Stimulated activated CD8-positive, alpha-beta memory T cell treated with anti-CD3 and anti-CD28 coated beads, Interleukin-4, amount 100 ng/mL, for 1 hour (primary cell): ENCODE results near the gene AVP.
"Not testable (repeated sequence)": the region's sequence is repeated elsewhere in the genome, so short reads cannot be mapped to it uniquely, and the experiment has no call there.

Experiments
- DNase-seq, 2 donors: peaks; one replicate each; pipeline ENCODE4 v3.0.0-alpha.2; 2020; ENCODE audit warnings: low read depth in 2 of 2, low spot score in 1 of 2

AVP gene

GRCh38 chr20:3084283-3084985 is at the start of gene AVP:
TSS of gene AVP (minus strand) at chr20:3084724. CDS start at chr20:3084674, 50 bp downstream.
- DNase-seq, result no peak

GRCh38 chr20:3134151-3134550 is 49.6 kb upstream of the AVP start:
- no peak for DNase-seq

GRCh38 chr20:3133155-3133554 is 48.6 kb upstream of the AVP start:
- DNase-seq, result no peak

- no peak for DNase-seq
Measured at GRCh38 chr20:3130051-3130600, 45.6 kb upstream of the AVP start.

GRCh38 chr20:3129094-3129493 is 44.6 kb upstream of the AVP start:
- DNase-seq, result no peak

GRCh38 chr20:3128275-3128984 is 43.9 kb upstream of the AVP start:
- DNase-seq, result no peak

- no peak for DNase-seq
Measured at GRCh38 chr20:3126527-3126859, 42.0 kb upstream of the AVP start.

- not testable (repeated sequence) for DNase-seq
Measured at GRCh38 chr20:3125776-3126526, 41.4 kb upstream of the AVP start.

- DNase-seq, result not testable (repeated sequence)
Measured at GRCh38 chr20:3124773-3125560, 40.4 kb upstream of the AVP start.

- DNase-seq, result not testable (repeated sequence)
Measured at GRCh38 chr20:3124163-3124562, 39.6 kb upstream of the AVP start.

GRCh38 chr20:3123542-3123941 is 39.0 kb upstream of the AVP start:
- no peak for DNase-seq

- DNase-seq, result no peak
Measured at GRCh38 chr20:3121955-3122610, 37.6 kb upstream of the AVP start.

- DNase-seq, result no peak
Measured at GRCh38 chr20:3121271-3121911, 36.9 kb upstream of the AVP start.

GRCh38 chr20:3119044-3119443 is 34.5 kb upstream of the AVP start:
- DNase-seq, result no peak

GRCh38 chr20:3117839-3118379 is 33.4 kb upstream of the AVP start:
- DNase-seq, result peak in 1 of 2 donors; percentile 17

GRCh38 chr20:3116341-3116740 is 31.8 kb upstream of the AVP start:
- no peak for DNase-seq

- no peak for DNase-seq
Measured at GRCh38 chr20:3115190-3116107, 30.9 kb upstream of the AVP start.

GRCh38 chr20:3111995-3112394 is 27.5 kb upstream of the AVP start:
- no peak for DNase-seq

GRCh38 chr20:3111507-3111906 is 27.0 kb upstream of the AVP start:
- no peak for DNase-seq
